GM18502 (cell line): ENCODE data around the gene ANKRD44.

Source experiments
- ATAC-seq: cut with Tn5 transposase; IDR thresholded peaks from one replicate; pipeline ENCODE4 v1.9.1; 2021; ENCODE audit warnings: mild to moderate bottlenecking; ENCODE audit not compliant: unreplicated experiment, poor library complexity

The ANKRD44 gene

DNA sequence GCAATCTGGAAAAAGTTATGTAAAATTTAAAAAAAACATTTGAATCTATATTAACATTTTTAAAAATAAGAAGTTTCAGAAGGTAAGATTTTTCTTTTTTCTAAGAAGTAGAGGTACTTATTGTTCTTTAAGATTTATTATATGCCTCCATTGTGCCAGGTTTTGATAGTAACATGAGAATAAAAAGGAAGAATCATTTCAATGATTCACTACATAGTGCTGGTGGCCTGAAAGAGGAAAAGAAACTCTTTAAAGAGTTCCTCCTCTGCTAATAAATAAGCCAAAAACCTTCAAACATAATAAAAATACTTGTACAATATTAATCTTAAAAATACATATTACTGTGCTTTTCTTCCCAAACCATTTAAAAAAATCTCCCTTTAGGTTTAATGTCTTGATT is 69.0 kb downstream of the ANKRD44 start:
- ATAC-seq = no peak

DNA sequence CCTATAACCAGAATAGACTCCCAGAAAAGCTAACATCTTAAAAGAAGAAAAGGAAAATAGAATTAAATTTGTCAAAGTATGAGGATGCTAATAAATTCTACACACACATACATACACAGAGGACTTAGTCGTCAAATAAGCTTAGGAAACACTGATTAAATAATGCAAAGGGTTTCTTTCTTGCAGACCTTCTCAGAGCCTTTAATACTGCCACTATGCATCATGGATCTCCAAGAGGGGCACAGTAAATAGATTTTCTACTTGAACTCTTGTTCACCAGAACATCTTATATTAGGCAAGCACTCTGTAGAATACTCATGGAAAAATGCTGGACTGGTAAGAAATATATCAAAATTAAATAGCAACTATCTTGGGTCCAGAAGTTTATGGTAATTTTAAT is 69.4 kb downstream of the ANKRD44 start:
- ATAC-seq = no peak

DNA sequence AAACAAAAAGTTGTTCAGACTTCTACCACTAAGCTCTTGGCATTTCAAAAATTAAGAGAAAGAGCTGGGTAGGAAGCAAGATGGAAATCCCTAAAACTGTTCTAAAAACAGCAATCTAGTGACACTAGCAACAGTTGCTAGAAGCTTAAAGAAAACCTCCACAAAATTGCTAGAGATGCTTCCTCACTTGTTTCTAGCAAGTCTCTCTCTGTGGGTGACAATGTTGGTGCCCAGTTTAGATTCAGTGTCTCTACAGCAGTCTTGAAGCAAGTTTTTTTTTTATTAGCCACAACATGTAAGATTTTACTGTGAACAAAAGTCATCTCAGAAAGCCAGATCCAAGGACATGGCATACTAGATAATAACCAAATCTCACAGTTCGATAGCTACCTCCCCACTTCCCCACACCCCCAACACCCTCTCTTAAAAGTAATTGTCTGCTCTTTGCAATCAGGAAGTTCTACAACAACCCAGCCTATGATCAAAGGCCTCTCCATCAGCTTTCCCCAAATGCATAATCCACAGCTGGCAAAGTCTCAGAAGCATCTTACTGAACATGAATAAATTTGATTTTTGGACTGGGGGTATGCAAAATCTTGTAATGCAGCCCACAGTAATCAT is 70.0 kb downstream of the ANKRD44 start:
- peak; percentile 28 for ATAC-seq

DNA sequence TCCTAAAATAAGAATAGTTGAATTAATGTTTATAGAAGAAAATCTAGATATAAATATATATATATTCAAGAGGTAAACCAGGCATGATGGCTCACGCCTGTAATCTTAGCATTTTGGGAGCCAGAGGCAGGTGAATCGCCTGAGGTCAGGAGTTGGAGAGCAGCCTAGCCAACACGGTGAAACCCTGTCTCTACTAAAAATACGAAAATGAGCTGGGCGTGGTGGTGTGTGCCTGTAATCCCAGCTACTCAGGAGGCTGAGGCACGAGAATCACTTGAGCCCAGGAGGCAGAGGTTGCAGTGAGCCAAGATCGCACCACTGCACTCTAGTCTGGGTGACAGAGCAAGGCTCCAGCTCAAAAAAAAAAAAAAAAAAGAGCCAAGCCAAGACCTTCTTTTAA is 70.6 kb downstream of the ANKRD44 start:
- peak; percentile 6 for ATAC-seq

DNA sequence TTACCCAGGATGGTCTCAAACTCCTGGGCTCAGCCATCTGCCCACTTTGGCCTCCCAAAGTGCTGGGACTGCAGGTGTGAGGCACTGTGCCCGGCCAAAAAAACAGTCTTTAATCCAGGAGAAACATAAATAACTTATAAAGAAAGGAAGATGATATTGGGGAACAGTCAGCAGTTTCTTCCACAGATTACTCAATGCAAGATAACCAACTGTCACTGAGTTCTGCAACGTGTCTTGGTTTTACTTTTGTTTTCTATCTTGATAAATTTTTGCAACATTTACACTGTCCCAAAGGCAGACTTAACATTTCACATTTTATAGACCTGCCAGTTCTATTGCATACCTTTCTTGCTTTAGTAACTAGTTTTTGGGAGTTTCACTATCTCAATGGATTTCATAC is 71.1 kb downstream of the ANKRD44 start:
- ATAC-seq = peak; percentile 73

DNA sequence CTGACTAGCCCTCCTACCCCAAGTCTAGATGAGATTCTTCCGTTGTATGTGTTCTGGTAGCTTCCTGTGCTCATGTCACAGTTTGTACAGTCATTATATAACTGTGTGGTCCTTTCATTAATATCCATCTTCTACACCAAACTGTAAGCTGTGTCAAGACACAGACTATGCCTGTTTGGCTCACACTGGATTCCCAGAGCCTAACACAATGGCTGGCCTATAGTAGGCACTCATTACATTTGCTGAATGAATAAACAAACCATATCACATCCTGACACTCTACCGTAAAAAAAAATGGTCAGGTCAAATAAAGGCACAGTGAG is 72.6 kb downstream of the ANKRD44 start:
- peak; percentile 59 for ATAC-seq

DNA sequence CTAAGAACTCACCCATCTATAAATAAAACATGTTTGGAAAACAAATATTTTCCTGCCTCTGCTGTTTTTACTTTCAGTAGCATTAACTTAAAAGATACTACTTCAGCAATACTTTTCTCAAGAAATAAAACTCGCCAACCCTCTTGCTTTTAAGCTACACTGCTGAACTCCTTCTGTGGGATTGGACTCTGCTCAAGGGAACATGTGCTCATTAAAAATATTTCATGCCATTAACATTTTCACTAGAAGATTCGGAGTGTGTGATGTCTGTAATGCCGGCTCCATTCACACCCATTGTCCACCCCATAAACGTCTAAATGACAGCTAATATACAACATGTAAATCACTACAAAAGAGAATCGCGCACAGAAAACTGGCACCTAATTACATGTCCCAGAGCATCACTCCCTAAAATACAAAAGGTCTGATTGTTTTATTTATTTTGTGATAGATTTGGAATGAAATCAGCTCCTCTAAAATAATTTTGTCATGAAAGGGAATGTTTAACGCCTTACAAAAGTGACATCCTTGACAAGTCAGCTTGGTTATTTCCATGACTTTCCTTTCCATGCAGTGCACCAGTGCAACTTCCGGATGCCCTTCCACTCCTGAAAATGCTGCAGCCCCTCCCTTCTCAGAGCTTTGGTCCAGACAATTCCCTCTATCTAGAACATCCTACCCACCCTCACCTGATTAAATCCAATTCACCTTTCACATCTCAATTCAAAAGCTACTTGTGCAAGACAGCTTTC is 73.1 kb downstream of the ANKRD44 start:
- ATAC-seq = no peak

DNA sequence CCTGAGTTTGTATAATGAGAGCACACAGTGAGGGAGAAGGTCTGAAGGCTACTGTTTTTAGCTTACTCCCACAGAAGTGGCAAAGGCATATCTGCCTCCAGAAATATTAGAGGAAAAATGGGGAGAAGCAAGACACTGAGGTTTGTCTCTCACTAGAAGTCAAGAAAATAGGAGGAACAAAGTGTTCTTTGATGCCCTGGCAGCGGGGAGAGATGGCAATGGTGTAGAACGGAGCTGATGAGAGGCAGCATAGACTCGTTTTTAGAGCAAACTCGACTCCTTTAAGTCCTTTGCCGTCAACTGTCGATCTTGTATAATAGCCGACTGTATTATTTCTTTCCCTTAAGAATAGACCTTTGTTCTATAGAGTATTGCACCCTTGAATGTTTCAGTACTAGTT is 73.8 kb downstream of the ANKRD44 start:
- no peak for ATAC-seq

DNA sequence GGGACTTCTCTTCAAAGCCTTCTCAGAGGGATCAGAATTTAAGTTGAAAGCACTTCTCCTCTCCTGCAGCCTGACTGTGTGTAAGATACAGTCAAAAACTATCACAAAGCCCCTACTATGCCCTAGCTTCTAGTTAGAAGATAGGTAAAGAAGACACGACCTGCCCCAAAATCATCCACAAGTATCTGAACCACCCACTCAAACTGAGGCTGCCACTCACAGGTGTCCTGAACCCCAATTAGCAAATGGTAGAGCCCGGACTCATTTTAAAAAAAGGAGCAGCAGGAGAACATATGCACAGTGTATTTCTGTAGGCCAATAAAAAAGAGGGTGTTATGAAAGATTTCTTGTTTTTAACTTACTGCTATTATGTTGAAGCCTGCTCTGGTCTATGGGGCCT is 74.4 kb downstream of the ANKRD44 start:
- no peak for ATAC-seq

DNA sequence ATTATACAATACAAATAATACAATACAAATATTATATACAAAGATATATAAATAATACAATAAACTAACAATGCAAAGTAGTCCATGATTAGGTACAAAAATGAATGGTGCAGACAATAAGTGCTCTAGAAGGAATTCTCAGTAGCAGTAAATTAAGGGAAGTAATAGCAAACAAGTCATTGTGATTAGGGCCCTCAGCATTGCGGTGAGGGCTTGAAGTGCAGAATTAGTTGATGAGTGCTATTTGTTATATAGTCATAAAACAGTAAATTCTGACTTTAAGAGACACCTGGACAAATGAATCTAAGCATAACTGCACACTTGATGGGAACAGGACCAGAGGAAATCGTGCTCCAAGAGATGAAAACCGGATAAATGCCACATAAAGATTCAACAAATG is 74.9 kb downstream of the ANKRD44 start:
- no peak for ATAC-seq

DNA sequence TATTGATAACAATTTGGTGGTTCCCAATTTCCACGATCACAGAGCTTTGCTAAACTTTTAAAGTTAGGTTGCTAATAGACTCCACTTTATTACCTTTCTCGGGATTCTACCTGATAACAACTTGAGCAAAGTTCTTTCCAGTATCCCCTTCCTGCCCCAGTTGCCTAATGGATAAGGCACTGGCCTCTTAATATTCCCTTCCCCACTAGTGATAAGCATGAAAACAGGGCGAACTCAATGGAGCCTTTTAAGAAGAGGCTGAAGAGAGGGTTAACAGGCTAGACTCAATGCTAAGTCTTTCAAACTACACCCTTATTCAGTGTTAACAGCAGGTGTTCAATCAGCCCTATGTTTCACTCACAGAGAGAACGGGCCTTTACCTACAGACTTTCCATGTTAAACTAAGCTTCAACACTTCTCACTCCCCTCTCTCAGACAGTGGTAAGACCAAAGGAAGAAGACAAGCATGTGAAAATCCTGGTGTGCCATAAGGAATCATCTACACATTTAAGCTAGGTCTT is 75.8 kb downstream of the ANKRD44 start:
- no peak for ATAC-seq

DNA sequence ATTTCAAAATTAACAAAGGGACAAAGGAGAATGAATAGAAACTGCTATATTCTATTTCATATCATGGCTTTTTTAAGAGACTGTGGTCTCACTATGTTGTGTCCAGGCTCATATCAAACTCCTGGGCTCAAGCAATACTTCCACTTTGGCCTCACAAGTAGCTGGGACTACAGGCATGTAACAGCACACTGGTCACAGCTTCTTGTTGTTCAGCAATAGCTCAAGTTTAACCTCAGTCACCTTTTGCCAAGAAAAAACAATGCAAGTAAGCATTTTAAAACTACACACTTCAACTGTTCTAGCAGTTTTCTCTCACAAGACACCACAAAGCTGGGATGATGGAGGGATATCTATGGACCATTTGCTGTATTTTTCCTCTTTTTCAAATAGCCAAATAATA is 77.1 kb downstream of the ANKRD44 start:
- ATAC-seq = no peak

DNA sequence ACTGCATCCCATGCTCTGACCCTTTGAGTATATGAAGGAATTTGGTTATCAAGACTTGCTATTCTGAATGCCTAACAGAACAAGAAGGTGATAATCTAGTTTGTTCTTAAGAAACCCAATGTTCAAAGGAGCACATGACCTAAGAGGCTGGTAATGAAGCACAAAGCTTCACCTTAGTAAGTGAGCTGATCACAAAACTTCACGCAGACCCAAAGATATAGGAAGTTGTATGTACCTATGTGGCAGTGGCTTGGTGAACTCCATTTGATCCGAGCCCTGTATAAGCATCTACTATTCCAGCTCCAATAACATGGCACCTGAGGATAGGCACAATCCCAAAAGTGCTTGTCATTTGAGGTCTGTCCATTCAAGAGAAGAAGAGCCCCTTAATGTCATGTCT is 78.6 kb downstream of the ANKRD44 start:
- no peak for ATAC-seq

DNA sequence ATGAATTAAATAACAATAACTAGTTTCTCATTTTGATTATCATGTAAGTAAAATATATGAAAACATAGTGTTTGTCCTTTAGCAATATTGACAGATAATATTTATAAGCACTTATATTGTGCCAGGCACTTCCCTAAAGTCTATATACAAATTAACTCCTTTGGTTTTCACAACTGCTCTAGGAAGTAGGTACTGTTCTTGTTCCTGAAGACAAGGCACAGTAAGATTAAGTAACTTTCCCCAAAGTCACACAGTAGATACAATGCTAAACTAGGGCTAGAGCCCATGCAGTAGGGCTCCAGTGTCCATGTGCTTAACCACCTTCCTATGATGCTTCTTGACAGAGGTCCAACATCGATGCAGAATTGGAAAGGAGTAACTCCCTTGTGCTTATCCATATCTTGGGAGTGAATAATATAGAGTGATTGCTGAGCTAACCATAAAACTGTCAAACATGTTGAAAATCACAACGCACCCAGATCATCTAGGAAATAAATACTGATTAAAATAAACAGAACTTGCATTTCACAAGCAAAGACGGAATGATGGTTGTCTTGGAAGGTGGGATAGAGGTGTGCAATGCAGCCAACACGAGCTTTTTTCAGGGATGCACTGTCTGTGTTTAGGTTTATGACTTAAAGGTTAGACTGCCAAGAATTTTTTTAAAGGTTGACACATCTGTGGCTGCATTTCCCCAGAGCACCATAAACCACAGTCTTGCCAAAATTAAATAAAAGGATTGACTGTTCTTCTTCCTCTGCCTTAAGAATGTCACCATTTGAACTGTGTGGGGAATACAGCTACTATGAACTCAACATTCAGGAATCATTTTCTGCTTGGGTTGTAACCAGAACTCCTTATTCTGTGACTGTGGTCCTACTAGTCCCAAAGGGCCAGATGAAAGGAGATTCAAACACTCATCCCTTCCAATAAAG is 80.8 kb downstream of the ANKRD44 start:
- ATAC-seq = no peak

DNA sequence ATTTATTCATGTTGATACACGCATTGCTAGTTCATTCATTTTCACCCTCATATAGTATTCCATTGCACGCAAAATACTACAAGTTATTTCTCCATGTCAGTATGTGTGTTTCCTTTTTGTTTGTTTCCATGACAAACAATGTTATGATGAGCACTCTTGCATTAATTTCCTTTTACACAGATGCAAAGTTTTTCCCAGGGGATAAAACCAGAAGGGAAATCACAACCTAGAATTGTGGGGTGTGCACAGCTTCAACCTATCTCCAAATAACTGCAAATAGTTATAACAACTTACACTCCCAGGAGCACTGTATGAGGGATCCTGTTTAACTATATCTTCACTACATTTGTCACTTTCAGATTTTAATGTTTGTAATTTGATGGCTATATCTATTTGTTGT is 87.1 kb downstream of the ANKRD44 start:
- ATAC-seq = no peak

DNA sequence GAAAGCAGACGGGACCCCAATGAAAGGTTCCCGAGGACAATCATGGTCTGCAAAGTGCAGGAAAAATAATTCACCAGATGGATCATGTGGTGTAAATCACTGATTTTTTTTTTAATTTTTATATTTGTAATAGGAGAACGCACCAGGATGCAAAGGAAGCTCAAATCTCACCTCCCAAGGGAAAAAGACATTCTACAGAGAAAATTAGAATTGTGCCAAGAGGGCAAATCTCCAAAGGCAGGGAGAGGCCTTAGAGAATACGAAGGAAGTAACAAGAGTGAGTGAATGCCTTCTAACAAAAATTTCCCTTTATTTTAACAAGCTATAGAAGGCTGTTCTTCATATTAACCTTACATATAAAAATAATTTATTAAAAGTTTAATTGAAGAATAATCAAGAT is 90.9 kb downstream of the ANKRD44 start:
- no peak for ATAC-seq

DNA sequence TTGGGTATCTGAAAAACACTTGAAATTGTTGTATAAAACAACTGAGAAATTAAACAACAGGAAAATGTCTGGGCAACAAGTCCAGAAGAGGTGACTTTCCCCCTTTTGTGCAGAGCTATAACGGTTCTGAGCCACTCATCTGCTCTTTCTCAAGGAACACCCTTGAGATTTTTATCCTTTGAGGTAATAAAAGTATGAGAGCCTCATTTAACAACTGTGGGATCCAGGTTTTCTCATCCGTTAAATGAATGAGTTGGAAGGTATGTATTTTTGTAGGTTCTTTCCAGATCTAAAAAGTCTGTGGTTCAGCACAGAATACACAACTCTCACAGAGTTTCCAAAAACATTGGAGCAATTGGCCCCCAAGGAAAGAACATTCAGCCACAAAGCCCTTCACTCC is 93.0 kb downstream of the ANKRD44 start:
- no peak for ATAC-seq

DNA sequence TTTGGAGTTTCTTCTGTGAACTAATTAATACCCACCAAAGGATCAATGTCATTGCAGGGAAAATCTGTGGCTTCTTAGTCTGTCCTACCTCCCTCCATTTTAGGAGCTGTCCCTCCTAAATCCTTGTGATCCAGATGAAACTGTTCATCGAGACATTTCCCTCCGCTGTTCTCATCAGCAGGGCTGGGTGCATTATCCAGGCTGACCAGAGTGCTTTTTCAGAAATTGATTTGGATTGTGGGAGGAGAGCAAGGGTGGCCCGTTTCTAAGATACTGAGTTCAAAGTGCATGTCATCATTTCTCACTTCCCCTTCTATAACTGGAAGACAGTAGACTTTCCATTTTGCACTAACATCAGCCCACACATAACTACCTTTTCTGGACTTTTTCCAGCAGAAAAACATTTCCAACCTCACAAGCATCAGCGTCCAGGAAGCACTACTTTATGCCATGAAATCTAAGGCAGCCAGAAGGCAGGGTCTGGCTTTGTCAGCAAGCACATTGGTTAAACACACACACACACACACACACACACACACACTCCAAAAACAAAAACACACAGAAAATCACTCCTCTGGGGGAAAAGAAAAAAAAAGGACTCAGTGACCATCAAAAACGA is 94.1 kb downstream of the ANKRD44 start:
- peak; percentile 72 for ATAC-seq

DNA sequence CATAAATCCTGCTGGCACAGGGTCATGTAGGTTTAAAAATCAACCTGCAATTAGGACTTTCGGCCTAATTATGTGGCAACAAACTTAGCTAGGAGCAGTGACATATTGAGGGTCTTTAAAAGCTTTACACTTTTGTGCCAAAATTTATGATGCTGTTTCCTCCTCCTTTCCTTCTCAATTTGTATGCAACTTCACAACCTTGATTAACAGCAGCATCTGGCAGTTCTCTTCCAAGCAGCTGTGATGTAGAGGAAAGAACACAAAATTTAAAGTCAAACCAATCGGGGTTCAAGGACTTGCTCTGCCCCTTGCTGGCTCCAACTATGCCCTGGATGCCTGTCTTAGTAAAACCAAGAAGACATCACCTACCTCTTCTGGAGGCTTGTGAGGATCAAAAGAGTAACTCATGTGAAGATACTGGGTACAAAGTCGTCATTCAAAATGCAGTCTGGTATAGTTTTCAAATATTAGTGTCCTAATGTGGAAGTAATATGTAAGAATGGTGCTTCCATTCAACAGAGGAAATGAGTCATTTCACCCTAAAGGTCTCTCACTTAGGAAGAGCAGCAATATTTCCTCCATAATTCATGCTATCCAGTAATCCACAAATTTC is 94.7 kb downstream of the ANKRD44 start:
- ATAC-seq = peak; percentile 46
